Renal cortex interstitium (tissue), 11 donors: ENCODE data around the gene ALG2. TPM values are rescaled to one million over a fixed set of nuclear protein-coding genes. Genes with fewer than 3 reads are reported as not detected.

ENCODE experiments used
- DNase-seq, 11 donors: peaks; one replicate each; pipeline ENCODE4 v3.0.0-alpha.2; 2013; ENCODE audit warnings: low read depth in 9 of 11, low spot score in 4 of 11; ENCODE audit errors: extremely low read depth in 1 of 11
- polyA plus RNA-seq, 3 donors: library from polyadenylated mRNA; unstranded; fragments of 120-200 nt; gene quantifications; one replicate each; pipeline ENCODE4 v1.2.1, GENCODE V29; 2013; ENCODE audit not compliant: insufficient read length in 3 of 3

The ALG2 gene
- polyA plus RNA-seq, 3 donors = 42.7 to 49.4 (median 45.2) TPM

DNA sequence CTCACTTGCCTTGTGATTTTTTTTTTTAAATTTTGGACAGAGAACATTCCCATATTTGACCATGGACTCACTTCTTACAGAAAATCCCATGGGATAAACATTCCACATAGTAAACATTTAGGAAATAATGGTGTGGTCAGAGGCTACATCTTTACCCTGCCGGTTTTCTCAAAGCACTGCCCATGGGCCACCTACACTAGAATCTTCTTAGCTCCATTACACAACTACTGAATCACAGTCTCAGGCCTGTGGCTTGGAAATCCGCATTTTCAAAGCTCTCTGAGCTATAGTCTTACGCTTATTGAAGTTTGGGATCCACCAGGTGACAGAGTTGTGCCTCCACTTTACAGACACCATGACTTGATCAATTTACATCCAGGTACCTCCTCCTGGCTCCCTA is 39.4 kb downstream of the ALG2 start:
- DNase-seq = no peak

DNA sequence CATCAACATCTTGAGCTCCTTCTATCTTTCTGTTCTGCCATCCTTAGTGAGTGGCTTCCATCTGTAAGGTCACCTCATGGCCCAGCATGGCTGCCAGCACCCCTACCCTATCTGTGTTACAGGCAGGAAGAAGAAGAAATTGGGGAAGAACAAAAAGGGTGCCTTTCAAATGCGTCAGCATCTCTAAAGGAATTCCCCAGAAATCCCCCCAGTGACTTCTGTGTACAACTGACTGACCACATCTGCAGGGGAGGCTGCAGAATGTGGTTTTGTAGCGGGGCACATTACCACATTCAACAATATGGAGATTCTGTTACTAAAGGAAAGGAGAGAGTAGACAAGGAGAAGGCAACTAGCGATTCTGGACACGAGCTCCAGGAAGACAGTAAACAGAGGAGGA is 40.1 kb downstream of the ALG2 start:
- no peak for DNase-seq

DNA sequence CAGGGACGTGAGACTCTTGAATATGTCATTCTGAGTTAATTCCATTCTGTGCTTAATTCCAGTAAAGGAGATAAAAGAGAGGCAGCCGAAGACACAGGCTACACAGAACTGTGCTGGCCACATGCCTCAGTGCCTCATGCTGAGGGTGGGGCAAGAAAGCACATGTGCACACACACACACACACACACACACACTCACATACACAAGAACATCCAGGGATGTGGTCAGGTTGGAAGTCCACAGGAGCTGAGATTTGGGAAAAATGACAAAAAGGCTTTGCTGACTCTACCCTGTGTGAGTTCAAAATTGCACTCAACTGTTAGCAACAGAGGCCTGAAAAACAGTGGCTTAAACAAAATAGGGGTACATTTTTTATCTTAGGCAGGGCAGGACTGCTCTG is 40.5 kb downstream of the ALG2 start:
- DNase-seq = no peak

DNA sequence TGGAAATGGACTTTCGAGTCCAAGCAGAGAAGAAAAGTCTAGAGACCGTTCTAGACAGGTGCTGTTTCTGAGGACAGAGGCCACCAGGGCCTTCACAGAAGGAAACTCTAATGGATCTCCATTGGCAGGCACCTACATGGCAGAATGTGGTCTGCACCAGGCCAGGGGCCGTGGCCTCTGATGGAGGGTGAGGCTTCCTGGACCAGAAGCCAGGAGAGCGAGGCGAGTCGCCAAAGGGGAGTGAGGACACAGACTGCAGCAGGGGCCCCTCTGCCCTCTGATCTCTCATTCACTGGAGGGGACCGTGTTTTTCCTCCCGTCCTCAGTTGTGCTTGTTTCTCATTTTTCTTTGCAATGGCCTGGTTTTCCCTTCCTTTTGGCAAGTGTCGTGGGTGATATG is 41.1 kb downstream of the ALG2 start:
- DNase-seq = no peak

DNA sequence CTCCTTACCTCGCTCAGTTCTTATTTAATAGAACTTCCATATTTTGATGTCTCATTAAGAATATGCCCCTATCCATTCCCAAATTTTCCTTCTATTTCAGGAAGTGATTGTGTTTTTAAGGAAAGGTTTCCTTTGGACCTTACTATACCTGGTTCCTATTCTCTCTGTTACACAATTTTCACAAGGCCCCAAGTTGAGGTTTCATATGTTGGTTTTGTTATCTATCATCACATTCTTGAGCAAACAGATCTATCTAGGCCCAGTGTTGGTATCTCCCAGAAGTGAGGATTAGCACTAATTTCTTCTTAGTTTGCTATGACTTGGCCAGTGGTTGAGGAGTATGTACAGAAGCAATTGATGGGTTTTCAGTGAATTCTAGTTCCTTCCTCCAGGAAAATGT is 41.5 kb downstream of the ALG2 start:
- no peak for DNase-seq

DNA sequence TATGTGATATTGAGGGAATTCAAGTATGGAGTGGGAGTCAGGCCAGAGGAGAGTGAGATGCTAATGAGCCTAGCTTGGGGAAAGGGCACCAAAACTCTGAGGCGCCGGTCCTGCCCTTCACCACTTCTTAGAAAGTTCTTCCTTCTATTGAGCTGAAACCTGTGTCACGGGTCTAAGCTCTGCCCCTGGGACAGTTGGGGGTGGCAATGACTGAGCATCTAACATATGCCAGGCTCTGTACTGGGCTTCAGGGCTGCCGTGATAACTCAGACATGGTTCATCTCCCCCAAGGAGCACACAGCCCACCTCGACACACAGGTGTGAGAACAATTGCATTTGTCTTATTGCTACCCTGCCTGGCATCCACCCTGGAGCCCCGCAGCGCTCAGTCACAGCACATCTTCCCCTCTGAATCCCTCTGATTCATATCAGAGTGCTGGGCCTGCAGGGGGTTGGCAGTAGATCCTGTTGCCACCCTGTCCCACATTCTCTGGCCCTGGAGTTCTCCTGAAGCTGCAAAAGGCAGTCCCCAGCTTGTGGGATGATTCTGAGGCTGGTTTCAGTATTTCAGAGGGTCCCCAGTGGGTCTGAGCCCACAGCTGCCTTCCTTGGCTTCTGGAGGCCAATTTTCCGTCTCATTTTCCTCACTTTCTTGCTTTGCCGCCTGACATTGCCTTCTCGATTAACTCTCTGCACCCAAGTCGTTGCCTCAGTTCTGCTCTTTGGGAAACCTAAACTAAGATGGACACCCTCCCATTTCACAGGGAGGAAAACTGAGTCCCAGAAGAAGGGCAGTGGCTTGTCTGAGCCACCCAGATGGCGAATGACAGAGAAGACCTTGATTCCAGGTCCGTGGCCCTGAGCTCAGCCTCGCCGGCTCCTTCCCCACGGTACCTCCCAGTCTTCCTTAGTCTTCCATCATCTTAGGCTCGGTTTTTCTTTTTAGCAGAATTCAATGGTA is 42.5 kb downstream of the ALG2 start:
- no peak for DNase-seq

DNA sequence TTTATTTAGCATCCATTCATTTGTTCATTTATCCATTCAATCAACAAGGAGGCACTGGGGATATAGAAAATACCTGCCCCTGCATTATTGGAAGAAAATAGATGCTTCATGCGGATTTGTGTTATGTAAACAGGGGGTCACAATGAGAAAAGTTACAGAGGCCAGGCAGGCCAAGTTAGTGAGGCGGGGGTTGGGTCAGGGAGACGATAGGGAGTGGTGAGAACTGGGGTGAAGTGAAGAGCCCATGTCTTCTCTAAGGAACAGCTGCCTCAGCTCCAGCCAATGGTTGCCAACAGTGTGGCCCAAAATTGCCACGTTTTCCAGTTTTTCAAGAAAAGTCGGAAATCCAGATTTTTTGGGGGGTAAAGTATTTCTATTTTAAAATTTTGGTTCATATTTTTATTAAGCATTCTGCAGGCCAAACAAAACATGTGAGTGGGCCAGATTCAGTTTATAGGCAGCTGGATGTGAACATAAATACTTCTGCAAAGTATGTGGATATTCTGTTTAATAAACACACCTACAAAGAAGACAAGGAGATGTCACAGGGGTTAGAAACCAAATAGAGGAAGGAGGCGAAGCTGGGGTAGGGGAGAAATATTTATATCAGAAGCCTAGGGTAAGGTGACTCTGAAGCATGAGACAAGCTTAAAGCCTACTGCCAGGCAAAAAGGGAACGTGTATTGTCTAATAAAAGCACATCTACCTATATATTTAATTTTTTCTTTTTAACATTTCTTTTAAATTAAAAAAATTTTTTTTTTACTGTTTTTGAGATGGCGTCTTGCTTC is 44.0 kb downstream of the ALG2 start:
- DNase-seq = no peak

DNA sequence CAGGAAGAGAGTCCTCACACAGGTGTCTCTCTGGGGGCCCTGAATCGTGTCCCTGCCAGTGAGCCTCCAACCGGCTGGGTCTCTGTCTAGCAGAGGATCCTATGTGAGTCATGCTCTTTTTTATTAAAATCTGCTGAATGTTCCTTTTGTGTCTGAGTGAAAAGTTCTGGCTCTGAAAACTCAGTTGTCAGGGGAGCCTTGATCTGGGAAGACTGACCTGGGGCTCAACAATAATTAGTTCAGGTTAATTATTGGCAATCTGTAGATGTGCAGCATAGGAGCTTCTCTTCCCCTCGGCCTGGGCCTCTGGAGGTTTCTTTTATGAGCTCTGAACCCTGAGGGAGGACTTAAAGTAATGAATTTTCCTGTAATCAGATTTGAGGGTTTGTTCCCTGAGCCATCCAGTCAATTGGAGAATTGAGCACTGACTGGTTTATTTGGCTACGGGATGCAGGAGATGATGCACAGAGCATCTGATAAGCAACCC is 45.2 kb downstream of the ALG2 start:
- peak in 2 of 11 donors; percentile 26 to 48 for DNase-seq

DNA sequence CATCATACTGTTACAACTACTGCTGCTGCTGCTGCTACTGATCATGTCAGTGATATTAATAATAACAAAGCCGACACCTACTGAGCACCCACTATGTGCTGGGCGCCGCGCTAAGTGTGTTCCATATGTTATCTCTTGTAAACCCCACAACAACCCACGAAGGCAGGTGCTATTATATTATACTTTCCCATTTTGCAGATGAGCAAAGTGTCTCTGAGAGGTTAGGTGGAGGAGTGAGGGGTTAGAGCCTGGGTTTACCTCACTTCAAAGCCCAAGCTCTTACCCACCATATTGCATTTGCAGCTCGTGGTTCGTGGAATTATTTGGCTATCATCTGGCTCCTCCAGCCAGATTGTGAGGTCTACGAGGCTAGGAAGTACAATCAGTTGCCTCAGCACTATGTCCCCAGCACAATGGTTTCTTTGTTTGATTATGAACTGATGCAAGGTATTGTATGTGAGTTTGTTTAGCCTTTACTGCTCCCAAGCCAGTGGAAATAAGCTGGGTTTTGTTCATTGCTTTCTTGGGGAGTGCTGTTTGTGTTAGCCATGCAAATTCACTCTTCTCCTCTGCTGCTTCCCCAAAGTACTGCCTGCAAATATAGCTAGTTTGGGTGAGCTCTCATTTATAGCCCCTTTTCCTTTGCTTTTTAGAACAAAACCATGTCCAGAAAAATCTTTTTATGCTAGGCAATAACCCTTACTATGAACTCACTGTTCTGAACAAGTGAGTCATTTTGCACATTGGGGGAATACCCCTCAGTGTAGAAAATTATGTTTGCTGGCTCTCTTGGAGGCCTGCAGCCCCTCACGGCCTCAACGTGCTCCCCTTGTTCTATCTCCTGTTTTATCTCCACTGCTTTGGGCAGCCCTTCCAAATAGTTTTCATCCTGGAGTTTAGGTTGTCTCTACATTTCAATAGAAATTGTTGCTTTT is 47.9 kb downstream of the ALG2 start:
- no peak for DNase-seq

DNA sequence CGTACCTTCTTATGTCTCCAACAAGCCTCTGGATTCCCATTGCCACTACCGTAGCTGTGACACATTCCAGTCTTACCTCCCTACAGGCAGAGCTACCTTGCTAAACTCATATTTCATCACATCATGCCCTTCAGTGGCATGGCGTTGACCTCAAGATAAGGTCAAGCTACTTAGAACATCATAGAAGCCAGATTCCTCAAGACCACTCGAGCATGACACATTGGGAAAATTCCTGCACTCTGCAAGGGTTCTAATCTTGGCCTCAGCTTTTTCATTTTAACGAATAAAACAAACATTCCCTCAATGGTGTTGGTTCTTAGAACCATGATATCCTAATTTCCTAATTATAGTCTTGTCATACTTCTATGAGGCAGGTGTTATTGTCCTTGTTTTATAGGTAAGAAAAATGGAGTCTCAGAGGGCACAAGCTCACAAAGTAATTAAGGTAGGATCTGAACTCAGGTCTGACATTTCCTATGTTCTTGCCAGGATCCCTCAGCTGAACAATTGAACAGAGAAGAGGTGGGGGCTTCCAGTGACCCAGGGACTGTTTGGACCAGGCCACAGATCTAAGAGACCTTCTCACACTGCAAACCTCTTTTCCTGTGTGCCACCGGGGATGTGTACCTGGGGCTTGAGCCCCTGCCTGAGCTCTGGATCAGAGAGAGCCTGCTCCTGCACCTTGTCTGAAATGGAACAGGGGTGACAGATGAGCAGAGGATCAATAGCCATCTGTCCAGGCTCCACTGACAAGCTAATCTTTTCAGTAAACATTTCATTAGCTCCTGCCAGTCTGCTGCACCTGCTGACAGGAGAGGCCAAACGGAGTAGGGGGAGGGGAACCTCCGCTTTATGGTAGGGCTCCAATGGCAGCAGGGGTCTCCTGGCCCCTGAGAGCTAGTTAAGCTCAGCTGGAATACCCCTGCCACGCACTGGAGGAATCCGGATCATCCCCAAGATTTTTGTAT is 49.3 kb downstream of the ALG2 start:
- peak in 2 of 11 donors; percentile 26 to 35 for DNase-seq

DNA sequence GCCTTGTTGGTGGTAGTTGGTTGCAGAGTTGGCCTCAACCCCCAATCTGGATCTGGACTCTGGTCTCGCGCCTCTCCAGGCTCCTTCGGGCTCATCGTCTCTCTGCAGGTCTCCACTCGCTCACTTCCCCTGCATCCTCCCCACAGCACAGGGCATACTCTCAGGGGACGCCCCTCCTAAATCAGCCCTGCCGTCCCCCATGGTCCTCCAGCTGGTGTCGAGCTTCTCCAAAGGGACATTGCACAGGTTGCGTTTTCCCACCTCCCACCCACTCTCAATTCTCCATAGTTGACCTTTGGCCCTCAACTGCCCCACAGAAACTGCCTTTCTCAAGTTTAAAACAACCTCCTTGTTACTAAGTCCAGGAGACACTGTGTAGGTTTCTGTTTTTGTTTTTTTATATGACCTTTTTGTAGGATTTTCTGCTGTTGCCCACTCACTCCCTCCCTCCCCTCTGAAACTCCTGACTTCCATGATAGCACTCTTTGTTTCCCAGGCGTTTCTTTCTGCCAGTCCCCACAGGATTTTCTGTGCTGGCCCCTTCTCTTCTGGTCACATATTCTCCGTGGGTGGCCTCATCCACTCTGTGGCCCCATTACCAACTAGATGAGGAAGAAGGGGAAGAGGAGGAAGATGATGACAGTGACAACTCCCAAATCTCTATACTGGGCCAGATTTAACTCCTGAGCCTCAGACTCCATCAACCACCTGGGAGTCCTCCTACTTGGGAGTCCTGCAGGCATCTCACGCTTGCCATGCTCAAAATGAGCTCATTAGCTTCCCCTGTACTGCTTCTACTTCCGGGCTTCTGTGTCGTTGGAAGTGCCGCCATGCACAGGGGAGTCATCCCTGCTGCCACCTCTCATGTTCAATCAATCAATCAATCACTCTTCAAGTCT is 50.3 kb downstream of the ALG2 start:
- no peak for DNase-seq

DNA sequence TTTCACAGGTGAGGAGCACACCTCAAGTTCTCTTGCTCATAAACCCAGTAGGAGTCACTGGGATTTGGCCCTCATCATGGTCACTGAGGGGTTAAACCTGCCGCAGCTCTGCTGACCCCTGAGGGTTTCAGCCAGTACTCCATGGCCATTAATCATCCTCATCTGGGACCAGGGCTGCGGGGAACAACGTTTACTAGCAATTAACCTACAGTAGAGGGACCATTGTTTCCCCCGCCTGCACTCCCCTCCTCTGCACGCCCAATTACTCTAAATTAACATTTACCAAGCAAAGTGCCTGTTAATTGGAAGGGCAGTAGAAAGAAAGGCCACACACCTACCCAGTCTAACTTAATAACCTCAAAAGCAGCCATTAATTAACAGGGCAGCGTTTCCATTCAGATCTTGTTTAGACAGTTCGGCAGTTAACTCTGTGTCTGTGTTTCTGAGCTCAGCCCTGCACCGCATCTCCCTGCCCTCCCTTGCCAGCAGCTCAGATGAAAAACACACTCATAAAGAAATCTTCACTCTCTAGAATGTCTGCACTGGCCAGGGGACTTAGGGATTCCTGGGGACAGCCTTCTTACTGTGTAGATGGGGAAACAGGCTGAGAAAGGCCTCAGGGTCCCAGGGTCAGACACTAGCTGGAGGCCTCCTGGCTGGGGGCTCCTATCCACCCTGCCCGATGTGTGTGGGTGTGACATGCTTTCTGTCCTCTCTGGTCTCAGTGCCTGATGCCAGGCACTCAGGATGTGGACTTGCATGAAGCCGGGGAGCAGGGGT is 51.6 kb downstream of the ALG2 start:
- peak in 4 of 11 donors; percentile 32 to 36 (median 34) for DNase-seq

DNA sequence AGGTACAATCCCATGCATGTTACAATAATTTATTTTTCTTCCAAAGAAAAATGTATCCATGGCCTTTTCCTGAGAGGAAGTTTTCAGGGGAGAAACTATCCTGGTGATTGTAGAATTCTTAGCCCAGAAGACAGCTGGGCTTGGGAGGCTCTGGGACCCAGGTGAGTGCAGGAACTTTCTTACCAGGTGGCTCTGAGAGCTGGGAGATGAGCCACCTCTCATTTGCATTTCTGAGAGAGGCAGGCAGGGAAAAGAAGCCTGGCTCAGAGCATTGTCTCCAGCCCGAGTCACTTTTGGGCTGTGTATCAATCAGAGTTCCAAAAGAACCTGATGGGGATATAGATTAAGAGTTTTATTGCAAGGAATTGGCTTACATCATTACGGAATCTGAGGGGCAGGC is 52.7 kb downstream of the ALG2 start:
- no peak for DNase-seq

DNA sequence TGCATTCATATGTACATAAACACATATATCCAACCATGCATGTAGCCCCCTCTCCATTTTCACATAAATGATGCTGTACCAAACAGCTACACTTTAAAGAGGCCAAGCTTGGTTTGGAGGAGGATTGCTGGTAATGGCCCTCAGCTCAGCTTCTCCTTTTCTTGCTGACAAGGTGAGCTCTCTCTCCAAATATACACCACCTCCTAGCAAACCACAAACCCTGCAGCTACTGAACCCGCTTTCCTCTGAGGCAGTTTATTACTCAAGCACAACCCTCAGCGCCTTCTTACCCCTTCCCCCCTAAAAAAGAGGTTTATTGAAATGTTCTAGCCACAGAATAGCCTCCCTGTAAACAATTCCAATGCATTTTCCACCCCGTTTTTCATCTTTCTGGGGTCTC is 54.0 kb downstream of the ALG2 start:
- no peak for DNase-seq

DNA sequence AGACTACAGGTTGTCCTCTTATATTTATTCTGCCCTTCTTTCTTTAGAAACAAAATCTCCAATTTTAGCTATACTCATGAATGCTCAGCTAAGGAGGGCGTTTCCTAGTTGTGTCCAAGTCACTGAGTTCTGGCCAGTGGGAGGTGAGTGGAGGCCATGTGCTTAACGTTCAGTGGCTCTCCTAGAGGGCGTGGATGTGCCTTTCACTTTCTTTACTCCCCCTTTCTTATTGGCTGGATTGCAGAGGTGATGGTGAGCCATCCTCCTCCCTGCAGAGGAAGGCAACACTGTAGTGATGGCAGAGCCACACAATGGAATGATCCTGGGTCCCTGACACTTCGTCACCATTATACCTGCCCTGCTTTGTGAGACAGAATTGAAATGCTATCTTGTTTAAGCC is 54.6 kb downstream of the ALG2 start:
- no peak for DNase-seq
